DND-41 (cell line): ENCODE measurements around the gene KRT4.

Source experiments
- EZH2 ChIP-seq: IDR thresholded peaks from 3 replicates; pipeline ENCODE4 v1.6.1; 2012; ENCODE audit warnings: borderline replicate concordance, low read depth, mild to moderate bottlenecking, moderate library complexity, low read length, inconsistent platforms; ENCODE audit not compliant: severe bottlenecking
- TF ChIP-seq, protein P1 (sequence below): IDR thresholded peaks from 2 replicates; pipeline ENCODE4 v1.5.1; 2012; ENCODE audit warnings: borderline replicate concordance, low read length, moderate library complexity, mild to moderate bottlenecking; ENCODE audit not compliant: poor library complexity, severe bottlenecking; ENCODE audit errors: extremely low read depth

DNA sequence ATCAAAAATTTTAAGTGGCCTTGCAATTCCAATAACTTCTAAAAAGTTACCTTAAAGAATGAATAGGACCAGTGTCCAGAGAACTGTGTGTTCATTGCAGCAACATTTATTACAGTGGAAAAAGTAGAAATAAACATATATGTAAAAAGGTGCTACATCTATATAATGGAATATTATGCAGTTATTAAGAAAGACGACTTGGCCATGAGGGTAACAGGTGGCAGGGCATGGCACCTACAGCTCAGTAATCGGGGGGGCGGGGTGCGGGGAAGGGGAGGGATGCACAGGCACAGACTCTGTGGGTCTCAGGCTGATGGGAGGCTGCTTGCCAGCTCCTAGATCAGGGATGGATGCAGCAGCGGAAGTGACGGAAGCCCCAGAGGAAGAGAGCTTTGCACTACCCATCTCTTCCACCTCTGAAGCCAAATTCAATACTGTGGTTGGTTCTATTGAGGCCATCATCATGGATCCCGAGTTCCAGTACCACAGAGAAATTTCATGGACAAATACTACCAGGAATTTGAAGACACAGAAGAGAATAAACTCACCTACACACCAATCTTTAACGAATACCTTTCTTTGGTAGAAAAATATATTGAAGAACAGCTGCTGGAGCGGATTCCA, 50.8 kb downstream of the KRT4 start:
- TF ChIP-seq, protein P1, sequence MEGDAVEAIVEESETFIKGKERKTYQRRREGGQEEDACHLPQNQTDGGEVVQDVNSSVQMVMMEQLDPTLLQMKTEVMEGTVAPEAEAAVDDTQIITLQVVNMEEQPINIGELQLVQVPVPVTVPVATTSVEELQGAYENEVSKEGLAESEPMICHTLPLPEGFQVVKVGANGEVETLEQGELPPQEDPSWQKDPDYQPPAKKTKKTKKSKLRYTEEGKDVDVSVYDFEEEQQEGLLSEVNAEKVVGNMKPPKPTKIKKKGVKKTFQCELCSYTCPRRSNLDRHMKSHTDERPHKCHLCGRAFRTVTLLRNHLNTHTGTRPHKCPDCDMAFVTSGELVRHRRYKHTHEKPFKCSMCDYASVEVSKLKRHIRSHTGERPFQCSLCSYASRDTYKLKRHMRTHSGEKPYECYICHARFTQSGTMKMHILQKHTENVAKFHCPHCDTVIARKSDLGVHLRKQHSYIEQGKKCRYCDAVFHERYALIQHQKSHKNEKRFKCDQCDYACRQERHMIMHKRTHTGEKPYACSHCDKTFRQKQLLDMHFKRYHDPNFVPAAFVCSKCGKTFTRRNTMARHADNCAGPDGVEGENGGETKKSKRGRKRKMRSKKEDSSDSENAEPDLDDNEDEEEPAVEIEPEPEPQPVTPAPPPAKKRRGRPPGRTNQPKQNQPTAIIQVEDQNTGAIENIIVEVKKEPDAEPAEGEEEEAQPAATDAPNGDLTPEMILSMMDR, result no peak
- TF ChIP-seq EZH2, result no peak
